Chondrocyte (in vitro differentiated cells): ENCODE data around the gene KCNT1. TPM values are rescaled to one million over a fixed set of nuclear protein-coding genes. Genes with fewer than 3 reads are reported as not detected.

Experiments used
- DNase-seq: peaks from one replicate; pipeline ENCODE4 v3.0.0; 2021; ENCODE audit warnings: mixed read lengths, low spot score
- H3K27ac Mint-ChIP-seq: one replicate; pipeline ENCODE4 v1.8.0; 2021; ENCODE audit warnings: mild to moderate bottlenecking, moderate library complexity, mixed read lengths; ENCODE audit not compliant: unreplicated experiment
- H3K27me3 Mint-ChIP-seq: 2 replicates; pipeline ENCODE4 v1.8.0; 2021; ENCODE audit warnings: low read depth, mixed read lengths
- H3K36me3 Mint-ChIP-seq: 2 replicates; pipeline ENCODE4 v1.8.0; 2021; ENCODE audit warnings: low read depth, mixed read lengths
- H3K4me1 Mint-ChIP-seq: 2 replicates; pipeline ENCODE4 v1.8.0; 2021; ENCODE audit warnings: low read depth, mild to moderate bottlenecking, mixed read lengths
- H3K4me3 Mint-ChIP-seq: one replicate; pipeline ENCODE4 v1.8.0; 2021; ENCODE audit warnings: mild to moderate bottlenecking, moderate library complexity, mixed read lengths; ENCODE audit not compliant: unreplicated experiment
- H3K9me3 Mint-ChIP-seq: 2 replicates; pipeline ENCODE4 v1.8.0; 2021; ENCODE audit warnings: low read depth, mixed read lengths
- CTCF ChIP-seq: fragments of 200-600 bp; sonication (generic); IDR thresholded peaks from 2 replicates; pipeline ENCODE4 v1.5.0; 2021; ENCODE audit warnings: antibody characterized with exemption, mild to moderate bottlenecking, moderate library complexity
- total RNA-seq: library from RNA; stranded (reverse); gene quantifications from 3 replicates; pipeline ENCODE4 v1.2.1, GENCODE V29; 2021

Gene KCNT1
- total RNA-seq, 1 donor from 2014 or later = not detected

GRCh38 chr9:135690836-135691570 lies 11.0 kb upstream of the KCNT1 start:
- TF ChIP-seq CTCF = no peak
- Mint-ChIP-seq H3K4me3 (no peak overlapping the region), H3K4me1 (no peaks in the 10 kb centered on the region), H3K27ac (no peak overlapping the region), H3K9me3 (no peaks in the 10 kb centered on the region), H3K27me3 (peaks cover 31% of the 10 kb centered on the region), H3K36me3 (no peaks in the 10 kb centered on the region)
- no peak for DNase-seq

GRCh38 chr9:135692410-135692809 lies 9.6 kb upstream of the KCNT1 start:
- H3K27me3 Mint-ChIP-seq = peaks cover 36% of the 10 kb centered on the region
- H3K4me1 Mint-ChIP-seq = no peaks in the 10 kb centered on the region
- no peaks in the 10 kb centered on the region for H3K9me3 Mint-ChIP-seq
- no peak for DNase-seq
- no peaks in the 10 kb centered on the region for H3K36me3 Mint-ChIP-seq
- no peak overlapping the region for H3K27ac Mint-ChIP-seq
- TF ChIP-seq CTCF = no peak
- no peak overlapping the region for H3K4me3 Mint-ChIP-seq

GRCh38 chr9:135693265-135693664 lies 8.7 kb upstream of the KCNT1 start:
- Mint-ChIP-seq H3K27ac (no peak overlapping the region), H3K9me3 (no peaks in the 10 kb centered on the region), H3K27me3 (peaks cover 36% of the 10 kb centered on the region), H3K36me3 (no peaks in the 10 kb centered on the region), H3K4me1 (no peaks in the 10 kb centered on the region), H3K4me3 (no peak overlapping the region)
- TF ChIP-seq CTCF = no peak
- no peak for DNase-seq

GRCh38 chr9:135693771-135694170 lies 8.2 kb upstream of the KCNT1 start:
- no peak for DNase-seq
- H3K9me3 Mint-ChIP-seq = no peaks in the 10 kb centered on the region

GRCh38 chr9:135694414-135694813 lies 7.6 kb upstream of the KCNT1 start:
- no peaks in the 10 kb centered on the region for H3K9me3 Mint-ChIP-seq
- H3K4me1 Mint-ChIP-seq = no peaks in the 10 kb centered on the region
- no peak for DNase-seq
- no peak overlapping the region for H3K4me3 Mint-ChIP-seq
- no peak for TF ChIP-seq CTCF
- H3K27me3 Mint-ChIP-seq = peaks cover 31% of the 10 kb centered on the region
- no peak overlapping the region for H3K27ac Mint-ChIP-seq
- no peaks in the 10 kb centered on the region for H3K36me3 Mint-ChIP-seq

More at GRCh38 chr9:135693771-135694170, 8.2 kb upstream of the KCNT1 start:
- H3K4me3 Mint-ChIP-seq = no peak overlapping the region
- no peak overlapping the region for H3K27ac Mint-ChIP-seq
- no peaks in the 10 kb centered on the region for H3K4me1 Mint-ChIP-seq
- peaks cover 35% of the 10 kb centered on the region for H3K27me3 Mint-ChIP-seq
- no peaks in the 10 kb centered on the region for H3K36me3 Mint-ChIP-seq
- TF ChIP-seq CTCF = no peak
